GM19193 (cell line): ENCODE data around the gene PLEKHA4.

Experiments used
- POLR2A ChIP-seq: IDR thresholded peaks from 4 replicates; pipeline ENCODE4 v1.6.1; 2011; ENCODE audit not compliant: insufficient read depth, insufficient read length; ENCODE audit errors: extremely low read depth

Gene PLEKHA4

GRCh38 chr19:48837687-48838086 lies 30.7 kb downstream of the PLEKHA4 start:
- TF ChIP-seq POLR2A = no peak

GRCh38 chr19:48837051-48837524 lies 31.3 kb downstream of the PLEKHA4 start:
- no peak for TF ChIP-seq POLR2A

DNA sequence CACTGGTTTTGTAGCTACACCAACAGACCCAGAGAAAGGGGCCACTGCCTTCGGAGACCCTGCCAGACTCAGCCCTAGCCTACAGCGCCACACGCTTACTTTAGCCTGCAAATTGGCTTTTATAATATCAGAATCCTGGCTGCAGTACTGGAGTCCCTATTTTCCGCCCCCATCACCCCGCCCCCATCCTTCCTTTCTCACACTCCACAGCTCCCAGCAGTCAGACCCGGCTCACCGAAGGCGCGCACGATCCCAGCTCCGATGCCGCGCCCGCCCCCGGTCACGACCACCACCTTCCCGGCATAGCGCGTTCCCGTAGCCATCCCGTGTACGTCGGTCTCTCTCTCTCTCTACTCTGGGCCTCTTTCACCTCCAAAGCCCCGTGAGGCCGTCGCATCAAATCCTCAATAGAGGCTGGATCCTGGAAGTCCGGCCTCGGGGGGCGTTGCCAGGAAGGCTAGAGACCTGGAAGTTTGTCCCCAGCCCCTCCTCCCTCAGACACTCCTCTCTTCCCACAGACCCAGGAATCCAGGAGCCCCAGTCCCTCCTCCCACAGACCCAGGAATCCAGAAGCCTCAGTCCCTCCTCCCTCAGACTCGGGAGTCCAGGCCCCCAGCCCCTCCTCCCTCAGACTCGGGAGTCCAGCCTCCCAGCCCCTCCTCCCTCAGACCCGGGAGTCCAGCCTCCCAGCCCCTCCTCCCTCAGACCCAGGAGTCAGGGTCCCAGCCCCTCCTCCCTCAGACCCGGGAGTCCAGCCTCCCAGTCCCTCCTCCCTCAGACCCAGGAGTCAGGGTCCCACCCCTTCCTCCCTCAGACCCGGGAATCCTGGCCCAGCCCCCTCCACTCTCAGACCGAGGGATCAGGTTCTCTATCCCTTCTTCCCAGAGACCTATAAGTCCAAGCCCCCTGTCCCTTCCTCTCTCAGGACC lies 32.1 kb downstream of the PLEKHA4 start, which contains the start of gene HSD17B14:
TSS of gene HSD17B14 (minus strand) at position 403 of the 929 bp plus-strand sequence. CDS start at position 323, 80 bp downstream.
- TF ChIP-seq POLR2A = no peak

DNA sequence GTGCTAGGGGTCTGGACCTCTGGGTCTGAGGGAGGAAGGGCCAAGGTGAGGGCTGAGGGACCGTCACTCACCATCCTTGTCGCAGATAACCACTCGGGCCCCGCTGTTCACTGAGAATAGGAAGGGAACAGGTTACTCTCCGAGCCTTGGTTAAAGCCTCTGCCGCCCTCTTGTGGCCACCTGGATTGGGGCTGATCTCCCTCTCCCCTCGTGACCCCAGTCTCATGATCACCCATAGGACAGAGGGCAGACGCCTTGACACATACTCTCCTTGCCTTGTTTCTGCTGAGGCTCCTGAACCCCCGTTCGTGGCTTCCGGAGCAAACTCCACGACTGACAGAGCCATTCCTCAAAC lies 32.7 kb downstream of the PLEKHA4 start:
- TF ChIP-seq POLR2A = no peak

GRCh38 chr19:48833977-48834376 lies 34.4 kb downstream of the PLEKHA4 start:
- TF ChIP-seq POLR2A = no peak

DNA sequence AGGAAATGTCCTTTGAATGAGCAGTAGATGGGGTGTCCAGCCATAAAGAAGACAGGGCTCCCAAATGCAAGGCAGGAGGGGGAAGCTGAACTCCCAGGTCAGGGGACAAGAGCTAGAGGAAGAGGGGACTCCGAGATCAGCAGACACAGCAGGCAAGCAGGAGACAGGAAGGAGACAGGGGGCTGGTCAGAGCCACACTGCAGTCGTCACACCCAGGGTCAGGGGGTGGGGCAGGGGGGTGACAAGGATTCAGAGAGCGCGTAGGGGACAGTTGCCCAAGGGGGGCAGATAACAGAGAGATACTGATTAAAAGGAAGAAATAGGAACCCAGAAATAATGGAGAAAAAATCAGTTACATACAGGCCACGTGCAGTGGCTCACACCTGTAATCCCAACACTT lies 35.4 kb downstream of the PLEKHA4 start:
- TF ChIP-seq POLR2A = no peak

DNA sequence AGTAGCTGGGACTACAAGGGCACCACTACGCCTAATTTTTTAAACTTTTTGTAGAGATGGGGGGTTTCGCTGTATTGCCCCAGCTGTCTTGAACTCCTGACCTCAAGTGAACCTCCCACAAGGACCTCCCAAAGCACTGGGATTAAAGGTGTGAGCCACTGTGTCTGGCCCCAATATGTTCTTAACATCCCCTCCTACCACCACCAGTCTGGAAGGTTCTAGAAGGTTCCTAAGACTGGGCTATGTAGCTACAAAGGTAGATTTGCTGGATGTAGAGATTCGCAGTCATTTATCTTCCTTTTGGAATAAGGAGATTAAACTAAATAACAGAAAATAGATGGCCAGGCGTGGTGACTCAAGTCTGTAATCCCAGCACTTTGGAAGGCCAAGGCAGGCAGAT lies 37.5 kb downstream of the PLEKHA4 start:
- no peak for TF ChIP-seq POLR2A

DNA sequence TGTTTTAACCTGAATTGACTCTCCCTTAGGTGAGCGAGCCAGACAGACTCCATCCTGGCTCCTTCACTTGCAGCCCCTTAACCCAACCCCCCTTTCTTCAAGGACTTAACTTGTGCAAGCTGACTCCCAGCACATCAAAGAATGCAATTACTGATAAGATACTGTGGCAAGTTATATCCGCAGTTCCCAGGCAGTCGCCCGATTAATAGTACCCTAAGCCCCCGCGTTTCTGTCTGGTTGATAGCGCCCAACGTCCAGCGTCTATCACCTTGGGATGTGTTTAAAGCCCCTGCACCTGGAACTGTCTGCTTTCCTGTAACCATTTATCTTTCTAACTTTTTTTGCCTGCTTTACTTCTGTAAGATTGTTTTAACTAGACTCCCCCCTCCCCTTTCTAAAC lies 38.3 kb downstream of the PLEKHA4 start:
- TF ChIP-seq POLR2A = no peak

DNA sequence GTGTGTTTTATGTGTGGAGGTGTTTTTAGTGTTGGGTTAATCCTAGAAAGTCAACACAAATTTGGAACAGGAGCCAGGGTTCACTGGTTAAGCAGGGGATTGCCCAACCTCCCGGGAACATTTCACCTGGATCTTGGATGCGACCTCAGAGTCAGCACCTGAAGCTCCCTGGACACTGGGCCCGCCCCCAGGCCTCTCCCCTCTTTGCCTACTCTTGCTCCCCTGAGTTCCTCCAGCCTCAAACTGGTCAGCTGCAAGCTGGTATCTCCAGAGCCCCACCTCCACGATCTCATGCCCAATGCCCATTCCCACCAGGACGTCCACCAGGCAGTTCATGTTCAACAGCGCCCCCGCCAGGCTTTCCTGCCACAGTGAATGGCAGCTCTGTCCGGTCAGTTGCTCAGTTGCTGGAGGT lies 41.8 kb downstream of the PLEKHA4 start:
- no peak for TF ChIP-seq POLR2A

GRCh38 chr19:48822514-48822913 lies 45.9 kb downstream of the PLEKHA4 start:
- no peak for TF ChIP-seq POLR2A

DNA sequence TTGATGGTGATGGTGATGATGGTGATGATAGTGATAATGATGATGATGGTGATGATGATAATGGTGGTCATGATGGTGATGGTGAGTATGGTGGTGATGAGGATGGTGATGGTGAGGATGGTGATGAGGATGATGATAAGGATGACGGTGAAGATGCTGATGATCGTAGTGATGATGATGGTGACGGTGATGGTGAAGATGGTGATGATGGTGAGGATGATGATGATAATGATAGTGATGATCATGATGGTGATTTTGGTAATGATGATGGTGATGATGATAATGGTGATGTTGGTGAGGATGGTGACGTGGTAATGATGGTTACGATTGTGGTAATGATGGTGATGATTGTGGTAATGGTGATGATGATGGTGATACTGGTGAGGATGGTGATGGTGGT lies 46.8 kb downstream of the PLEKHA4 start:
- no peak for TF ChIP-seq POLR2A

DNA sequence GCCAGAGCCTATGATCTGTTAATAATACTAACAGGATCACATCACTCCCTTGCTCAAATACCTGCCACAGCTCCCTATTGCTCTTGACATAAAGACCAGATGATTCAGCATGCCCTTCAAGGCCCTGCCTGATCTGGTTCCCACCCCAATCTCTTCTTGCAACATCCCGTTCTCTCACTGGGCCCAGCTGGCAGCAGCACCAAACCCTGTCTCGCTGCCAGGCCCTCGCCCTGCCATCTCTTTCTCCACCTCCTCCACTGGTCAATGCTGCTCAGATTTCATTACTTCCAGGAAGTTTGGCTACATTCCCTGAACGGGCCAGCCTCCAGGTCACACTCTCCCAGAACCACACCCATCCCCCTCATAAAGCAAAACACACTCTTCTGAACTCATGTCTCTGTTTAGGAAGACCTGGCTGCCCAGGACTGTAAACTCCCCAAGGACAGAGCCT lies 49.0 kb downstream of the PLEKHA4 start:
- TF ChIP-seq POLR2A = no peak

- no peak for TF ChIP-seq POLR2A
Observed at GRCh38 chr19:48818234-48818820, 50.1 kb downstream of the PLEKHA4 start.

DNA sequence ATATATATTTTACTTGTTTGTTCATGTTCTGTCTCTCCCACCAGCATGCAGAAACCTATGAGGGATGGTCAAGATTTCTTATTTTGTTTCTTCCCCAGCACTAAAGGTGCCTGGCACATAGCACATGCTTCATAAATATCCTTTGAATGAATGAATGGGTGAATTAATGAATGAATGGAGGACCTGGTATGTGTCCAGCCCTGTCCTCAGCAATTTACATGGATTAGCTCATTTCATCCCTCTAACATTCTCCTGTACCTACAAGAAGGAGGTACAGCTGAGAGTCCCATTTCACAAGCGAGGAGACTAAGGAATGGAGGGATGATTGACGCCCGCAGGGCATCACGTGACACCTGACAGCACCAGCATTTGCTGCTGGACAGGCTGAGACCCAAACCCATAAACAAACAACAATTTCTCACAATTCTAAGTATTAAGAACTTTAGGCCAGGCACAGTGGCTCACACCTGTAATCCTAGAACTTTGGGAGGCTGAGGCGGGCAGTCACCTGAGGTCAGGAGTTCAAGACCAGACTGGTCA lies 50.8 kb downstream of the PLEKHA4 start:
- TF ChIP-seq POLR2A = no peak

DNA sequence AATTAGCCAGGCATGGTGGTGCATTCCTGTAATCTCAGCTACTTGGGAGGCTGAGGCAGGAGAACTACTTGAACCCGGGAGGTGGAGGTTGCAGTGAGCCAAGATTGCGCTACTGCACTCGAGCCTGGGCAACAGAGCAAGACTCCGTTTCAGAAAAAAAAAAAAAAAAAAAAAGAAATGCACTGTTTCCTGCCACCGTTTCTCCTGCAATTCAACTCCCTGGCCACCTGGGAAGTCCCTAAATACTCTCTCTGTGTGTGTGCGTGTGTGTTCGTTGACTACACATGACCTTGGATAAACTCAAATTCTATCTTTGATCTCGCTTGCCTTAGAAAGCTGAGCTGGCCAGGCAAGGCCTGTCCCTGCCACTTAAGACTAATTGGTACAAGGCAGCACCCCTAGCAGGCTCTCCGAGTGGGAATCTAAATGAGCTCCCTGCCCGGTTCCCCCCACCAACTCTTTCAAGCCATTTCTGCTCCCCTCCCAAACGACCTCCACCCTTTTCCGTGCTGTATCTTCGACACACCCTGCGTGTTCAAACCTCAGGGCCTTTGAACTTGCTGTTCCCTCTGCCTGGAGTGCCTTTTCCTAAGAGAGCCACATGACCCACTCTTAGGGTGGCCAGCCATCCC lies 52.4 kb downstream of the PLEKHA4 start:
- TF ChIP-seq POLR2A = no peak

- TF ChIP-seq POLR2A = no peak
Observed at GRCh38 chr19:48814895-48815294, 53.5 kb downstream of the PLEKHA4 start.
